22Rv1 (cell line): ENCODE measurements around the gene CNGA4.

Experiments used
- CTCF ChIP-seq: fragments of 450-650 bp; IDR thresholded peaks from 2 replicates; pipeline ENCODE4 v1.5.1; 2017; ENCODE audit warnings: mild to moderate bottlenecking
- ZFX ChIP-seq: fragments of 450-650 bp; IDR thresholded peaks from 2 replicates; pipeline ENCODE4 v1.6.1; 2017; ENCODE audit warnings: antibody characterized with exemption, borderline replicate concordance

GRCh38 chr11:6223854-6224253 lies 15.0 kb upstream of the CNGA4 start:
- TF ChIP-seq CTCF, result no peak
- no peak for TF ChIP-seq ZFX
